ACC112 (cell line): ENCODE data around the gene SRRT.
"Not testable (repeated sequence)": the region's sequence is repeated elsewhere in the genome, so short reads cannot be mapped to it uniquely, and the experiment has no call there.

Experiments used
- H2AFZ ChIP-seq: fragments of 200-600 bp; sonication (generic); one replicate; pipeline ENCODE4 v1.6.0; 2017; ENCODE audit warnings: antibody characterized with exemption, low read length; ENCODE audit not compliant: unreplicated experiment
- H3K27ac ChIP-seq: fragments of 200-600 bp; sonication (generic); 2 replicates; pipeline ENCODE4 v1.5.1; 2014; ENCODE audit warnings: low read depth, mild to moderate bottlenecking, antibody characterized with exemption, low read length, moderate library complexity
- H3K27me3 ChIP-seq: fragments of 200-600 bp; sonication (generic); 2 replicates; pipeline ENCODE4 v1.6.1; 2014; ENCODE audit warnings: mild to moderate bottlenecking, antibody characterized with exemption, low read length, moderate library complexity, mixed read lengths; ENCODE audit not compliant: insufficient read depth
- H3K36me3 ChIP-seq: fragments of 200-600 bp; sonication (generic); 2 replicates; pipeline ENCODE4 v1.6.1; 2016; ENCODE audit warnings: mild to moderate bottlenecking, antibody characterized with exemption, low read length, moderate library complexity, mixed read lengths; ENCODE audit not compliant: insufficient read depth
- H3K4me1 ChIP-seq: fragments of 200-600 bp; sonication (generic); one replicate; pipeline ENCODE4 v1.6.1; 2016; ENCODE audit warnings: low read length, mixed read lengths; ENCODE audit not compliant: insufficient read depth, unreplicated experiment, control insufficient read depth
- H3K4me3 ChIP-seq: fragments of 200-600 bp; sonication (generic); 2 replicates; pipeline ENCODE4 v1.5.1; 2014; ENCODE audit warnings: mild to moderate bottlenecking, low read depth, low read length
- H3K79me2 ChIP-seq: fragments of 200-600 bp; sonication (generic); one replicate; pipeline ENCODE4 v1.6.0; 2016; ENCODE audit warnings: low read length; ENCODE audit not compliant: control insufficient read depth, unreplicated experiment, insufficient read depth

Gene SRRT

GRCh38 chr7:100835903-100836811 is 38.7 kb upstream of the SRRT start:
- no peaks in the 10 kb centered on the region for H3K27me3 ChIP-seq
- no peak overlapping the region for H3K27ac ChIP-seq
- H3K36me3 ChIP-seq: no peaks in the 10 kb centered on the region
- no peak overlapping the region for H3K4me3 ChIP-seq
- H2AFZ ChIP-seq: peak overlapping the region; percentile 44
- no peaks in the 10 kb centered on the region for H3K4me1 ChIP-seq
- no peaks in the 10 kb centered on the region for H3K79me2 ChIP-seq

- Histone ChIP-seq H3K4me3 (peak overlapping the region; percentile 56), H3K27me3 (no peaks in the 10 kb centered on the region), H2AFZ (peak overlapping the region; percentile 74), H3K36me3 (no peaks in the 10 kb centered on the region), H3K27ac (peak overlapping the region; percentile 18; the same call in 1 of the 2 replicates), H3K79me2 (no peaks in the 10 kb centered on the region), H3K4me1 (no peaks in the 10 kb centered on the region)
Observed at GRCh38 chr7:100836812-100837098, 38.1 kb upstream of the SRRT start.

GRCh38 chr7:100837099-100837836 is 37.6 kb upstream of the SRRT start:
- no peaks in the 10 kb centered on the region for H3K4me1 ChIP-seq
- no peaks in the 10 kb centered on the region for H3K79me2 ChIP-seq
- H3K36me3 ChIP-seq: no peaks in the 10 kb centered on the region
- no peaks in the 10 kb centered on the region for H3K27me3 ChIP-seq
- peak overlapping the region; percentile 56 for H3K4me3 ChIP-seq
- peak overlapping the region; percentile 74 for H2AFZ ChIP-seq
- H3K27ac ChIP-seq: peak overlapping the region; percentile 18

GRCh38 chr7:100839361-100839760 is 35.5 kb upstream of the SRRT start:
- Histone ChIP-seq H3K27me3 (no peaks in the 10 kb centered on the region), H3K36me3 (no peaks in the 10 kb centered on the region), H3K4me1 (no peaks in the 10 kb centered on the region), H3K79me2 (no peaks in the 10 kb centered on the region), H2AFZ (no peak overlapping the region), H3K4me3 (no peak overlapping the region), H3K27ac (no peak overlapping the region)

GRCh38 chr7:100840470-100841100 is 34.3 kb upstream of the SRRT start:
- Histone ChIP-seq H3K36me3 (no peaks in the 10 kb centered on the region), H3K4me3 (no peak overlapping the region)

GRCh38 chr7:100847360-100847759 is 27.5 kb upstream of the SRRT start:
- H3K79me2 ChIP-seq: no peaks in the 10 kb centered on the region
- no peaks in the 10 kb centered on the region for H3K27me3 ChIP-seq
- no peaks in the 10 kb centered on the region for H3K4me1 ChIP-seq
- no peak overlapping the region for H2AFZ ChIP-seq
- H3K4me3 ChIP-seq: no peak overlapping the region
- H3K36me3 ChIP-seq: no peaks in the 10 kb centered on the region
- H3K27ac ChIP-seq: no peak overlapping the region

More at GRCh38 chr7:100840470-100841100, 34.3 kb upstream of the SRRT start:
- H2AFZ ChIP-seq: no peak overlapping the region
- H3K27me3 ChIP-seq: no peaks in the 10 kb centered on the region
- no peaks in the 10 kb centered on the region for H3K79me2 ChIP-seq
- no peak overlapping the region for H3K27ac ChIP-seq
- no peaks in the 10 kb centered on the region for H3K4me1 ChIP-seq

- H3K4me1 ChIP-seq: no peaks in the 10 kb centered on the region
- peak within 1 kb of the TSS; percentile 82 for H3K4me3 ChIP-seq
- no peaks in the 10 kb centered on the region for H3K27me3 ChIP-seq
- no peak within 1 kb of the TSS for H3K27ac ChIP-seq
- H3K36me3 ChIP-seq: no peaks in the 10 kb centered on the region
- H2AFZ ChIP-seq: peak within 1 kb of the TSS; percentile 76
- no peaks in the 10 kb centered on the region for H3K79me2 ChIP-seq
Observed at GRCh38 chr7:100852048-100852872, 22.6 kb upstream of the SRRT start, which contains the start of gene SLC12A9. Gene SLC12A9 (plus strand): TSS chr7:100852713. CDS start chr7:100854198, 1,485 bp downstream.

GRCh38 chr7:100854146-100854895 is 20.6 kb upstream of the SRRT start:
- no peaks in the 10 kb centered on the region for H3K27me3 ChIP-seq
- H3K36me3 ChIP-seq: no peaks in the 10 kb centered on the region
- H3K79me2 ChIP-seq: no peaks in the 10 kb centered on the region
- no peak overlapping the region for H2AFZ ChIP-seq
- no peak overlapping the region for H3K4me3 ChIP-seq
- H3K27ac ChIP-seq: no peak overlapping the region
- no peaks in the 10 kb centered on the region for H3K4me1 ChIP-seq

- not testable (repeated sequence) for H3K36me3 ChIP-seq, H3K4me3 ChIP-seq, H3K4me1 ChIP-seq, H2AFZ ChIP-seq, H3K27me3 ChIP-seq, H3K27ac ChIP-seq, H3K79me2 ChIP-seq
Observed at GRCh38 chr7:100854899-100855298, 20.0 kb upstream of the SRRT start.
